PFSK-1 (cell line): Measurements from ENCODE around the gene MAFG.

Source experiments
- FOXP2 ChIP-seq: optimal IDR thresholded peaks from 2 replicates; pipeline ENCODE3; 2011; ENCODE audit warnings: borderline replicate concordance, control low read depth, inconsistent platforms; ENCODE audit not compliant: insufficient read depth; ENCODE audit errors: extremely low read length, extremely low read depth
- POLR2AphosphoS5 ChIP-seq: IDR thresholded peaks from 2 replicates; pipeline ENCODE4 v1.6.1; 2012; ENCODE audit warnings: low read depth, mild to moderate bottlenecking, control low read depth, low read length, moderate library complexity
- TAF1 ChIP-seq: IDR thresholded peaks from 2 replicates; pipeline ENCODE4 v1.6.1; 2012; ENCODE audit warnings: low read length, control low read depth, borderline replicate concordance; ENCODE audit not compliant: insufficient read depth

DNA sequence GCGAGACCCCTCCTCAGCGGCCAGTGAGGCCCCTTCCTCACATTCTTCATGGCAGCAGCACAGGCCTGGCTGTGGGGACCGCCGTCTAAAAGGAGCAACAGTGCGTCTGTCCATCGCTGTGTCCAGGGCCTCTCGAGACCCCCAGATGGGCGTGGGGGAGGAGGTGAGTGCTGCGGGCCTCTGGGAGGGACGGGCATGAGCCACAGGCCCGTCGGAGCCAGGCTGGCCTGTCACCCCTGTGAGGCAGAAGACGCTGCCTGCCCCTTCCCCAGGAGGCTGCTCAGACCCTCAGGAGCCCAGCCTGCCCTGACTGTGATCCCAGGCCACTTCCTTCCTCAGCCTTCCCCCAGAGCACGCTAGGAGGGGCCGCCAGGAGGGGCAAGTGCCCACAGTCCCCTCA lies 11.7 kb upstream of the MAFG start:
- TF ChIP-seq POLR2AphosphoS5 (no peak), TAF1 (no peak), FOXP2 (no peak)
